ENCODE measurements around the gene MMP8. TPM values are rescaled to one million over a fixed set of nuclear protein-coding genes. Genes with fewer than 3 reads are reported as not detected.

Gene MMP8
- polyA plus RNA-seq, 3 donors: 0.14 TPM; not detected in 2

DNA sequence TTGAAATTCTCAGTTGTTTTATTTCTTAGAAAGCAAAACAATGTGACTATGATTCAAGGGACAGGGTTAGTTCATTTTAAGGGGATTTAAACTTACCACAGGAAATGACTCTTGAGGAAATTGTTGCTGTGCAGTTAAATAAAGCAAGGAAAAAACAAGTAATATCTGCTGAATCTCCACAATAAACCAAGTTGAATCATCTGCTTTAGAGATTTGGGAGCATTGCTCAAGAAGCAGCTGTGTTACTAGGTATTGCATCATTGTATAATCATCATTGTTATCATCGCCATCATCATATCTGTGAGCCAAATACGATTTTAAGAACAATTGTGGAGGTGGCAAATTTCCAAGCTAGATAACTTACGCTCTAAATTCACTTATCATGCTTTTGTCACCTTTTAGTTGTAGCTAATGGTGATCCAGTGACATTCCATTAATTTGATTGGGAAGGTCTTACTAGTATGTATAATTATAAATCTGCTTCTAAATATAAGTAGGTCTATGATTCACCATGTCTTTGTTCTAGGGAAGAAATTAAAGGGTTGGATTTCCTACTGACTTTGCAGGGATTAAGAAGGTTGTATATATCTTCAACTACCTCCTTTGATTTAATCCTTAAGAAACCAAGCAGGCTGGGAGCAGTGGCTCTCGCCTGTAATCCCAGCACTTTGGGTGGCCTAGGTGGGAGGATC is 35.7 kb upstream of the MMP8 start:
- TF ChIP-seq, protein P1, sequence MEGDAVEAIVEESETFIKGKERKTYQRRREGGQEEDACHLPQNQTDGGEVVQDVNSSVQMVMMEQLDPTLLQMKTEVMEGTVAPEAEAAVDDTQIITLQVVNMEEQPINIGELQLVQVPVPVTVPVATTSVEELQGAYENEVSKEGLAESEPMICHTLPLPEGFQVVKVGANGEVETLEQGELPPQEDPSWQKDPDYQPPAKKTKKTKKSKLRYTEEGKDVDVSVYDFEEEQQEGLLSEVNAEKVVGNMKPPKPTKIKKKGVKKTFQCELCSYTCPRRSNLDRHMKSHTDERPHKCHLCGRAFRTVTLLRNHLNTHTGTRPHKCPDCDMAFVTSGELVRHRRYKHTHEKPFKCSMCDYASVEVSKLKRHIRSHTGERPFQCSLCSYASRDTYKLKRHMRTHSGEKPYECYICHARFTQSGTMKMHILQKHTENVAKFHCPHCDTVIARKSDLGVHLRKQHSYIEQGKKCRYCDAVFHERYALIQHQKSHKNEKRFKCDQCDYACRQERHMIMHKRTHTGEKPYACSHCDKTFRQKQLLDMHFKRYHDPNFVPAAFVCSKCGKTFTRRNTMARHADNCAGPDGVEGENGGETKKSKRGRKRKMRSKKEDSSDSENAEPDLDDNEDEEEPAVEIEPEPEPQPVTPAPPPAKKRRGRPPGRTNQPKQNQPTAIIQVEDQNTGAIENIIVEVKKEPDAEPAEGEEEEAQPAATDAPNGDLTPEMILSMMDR (IDR thresholded peaks at IDR 0.05): no peak
- Histone ChIP-seq H3K4me3 (replicated peaks in 1 of 3; ENCODE audit: low read depth in 2 of 3, low read length in 3 of 3) (no peak overlapping the region), H3K27me3 (ENCODE audit: control insufficient read depth in 2 of 2, insufficient read depth in 2 of 2, low read length in 2 of 2) (peaks cover 17 to 34% of the 10 kb centered on the region in 2 donors), H3K36me3 (replicated peaks in 1 of 2; ENCODE audit: control insufficient read depth in 1 of 2, insufficient read depth in 2 of 2, low read length in 2 of 2) (no peaks in the 10 kb centered on the region), H3K79me2 (ENCODE audit: insufficient read depth, low read length) (no peaks in the 10 kb centered on the region), H2AFZ (ENCODE audit: insufficient read depth, low read depth, low read length, poor library complexity, severe bottlenecking) (no peak overlapping the region), H3K27ac (ENCODE audit: low read depth in 1 of 2, low read length in 2 of 2) (no peak overlapping the region), H3K4me1 (ENCODE audit: control insufficient read depth in 1 of 2, insufficient read depth in 2 of 2, low read length in 2 of 2) (peaks cover 10 to 23% of the 10 kb centered on the region in 2 donors), H3K9me3 (replicated peaks in 1 of 2; ENCODE audit: control insufficient read depth in 1 of 2, insufficient read depth in 1 of 2, low read length in 2 of 2) (no peaks in the 10 kb centered on the region), H4K20me1 (ENCODE audit: insufficient read depth, low read length) (no peaks in the 10 kb centered on the region), H3K4me2 (replicated peaks; ENCODE audit: extremely low read depth, low read length, poor library complexity, severe bottlenecking) (no peak overlapping the region), H3K9ac (ENCODE audit: insufficient read depth, low read length, poor library complexity, severe bottlenecking) (no peak overlapping the region)
- Mint-ChIP-seq H3K27ac (peak overlapping the region in 6 of 7 donors; percentile 61 to 90 (median 78)), H3K4me1 (peaks cover 21% of the 10 kb centered on the region), H3K27me3 (ENCODE audit: low read depth in 3 of 3) (peaks cover 35 to 44% (median 42%) of the 10 kb centered on the region in 3 donors), H3K9me3 (peaks cover 0 to 5% (median 2%) of the 10 kb centered on the region in 7 donors), H3K4me3 (peak overlapping the region in 1 of 2 donors; percentile 74), H3K36me3 (no peaks in the 10 kb centered on the region)
- peak; percentile 74 to 93 (median 83) for DNase-seq
- intact Hi-C loops (cut with micrococcal nuclease): no loop called here
- WGBS (ENCODE audit: insufficient coverage): no CpG with 5 or more reads among the region's 4 CpGs

DNA sequence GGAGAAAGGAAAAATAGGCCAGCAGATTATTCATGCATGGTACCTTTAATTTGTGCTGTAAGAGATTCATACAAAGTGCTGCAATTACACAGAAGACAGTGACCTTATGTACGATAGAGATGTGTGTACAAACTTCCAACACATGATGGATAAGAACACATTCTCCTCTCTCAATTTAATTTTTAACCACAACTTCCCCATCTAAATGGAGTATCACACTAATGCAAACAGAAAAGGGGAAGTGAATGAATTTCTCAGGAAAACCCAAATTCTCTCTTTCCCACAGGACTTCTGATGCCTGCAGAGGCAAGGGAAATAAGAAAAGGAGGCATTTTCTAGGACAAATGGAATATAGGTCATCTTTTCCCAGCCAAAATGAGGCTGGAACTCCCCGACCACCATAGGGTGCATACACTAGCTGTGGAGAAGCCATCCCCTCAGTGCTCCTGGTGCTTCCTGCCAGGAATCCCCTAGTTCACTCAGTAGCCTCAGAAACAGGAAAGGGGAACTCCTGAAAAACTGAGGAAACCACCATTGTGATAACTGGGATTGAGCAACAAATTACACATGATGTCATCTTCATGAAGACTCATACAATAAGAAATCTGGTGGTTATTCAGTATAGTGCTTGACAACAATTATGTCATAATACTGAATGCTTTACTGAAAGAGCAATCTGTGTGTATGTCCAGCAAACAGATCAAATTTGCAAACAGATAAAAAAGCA is 33.2 kb upstream of the MMP8 start:
- peaks cover 25 to 49% of the 10 kb centered on the region in 2 donors for H3K27me3 ChIP-seq (ENCODE audit: control insufficient read depth in 2 of 2, insufficient read depth in 2 of 2, low read length in 2 of 2)
- H4K20me1 ChIP-seq (ENCODE audit: insufficient read depth, low read length): no peaks in the 10 kb centered on the region
- H3K4me3 ChIP-seq (replicated peaks in 1 of 3; ENCODE audit: low read depth in 2 of 3, low read length in 3 of 3): no peak overlapping the region
- H3K27me3 Mint-ChIP-seq (ENCODE audit: low read depth in 3 of 3): peaks cover 38 to 52% (median 44%) of the 10 kb centered on the region in 3 donors
- H3K4me3 Mint-ChIP-seq: peak overlapping the region in 1 of 2 donors; percentile 64
- H3K4me2 ChIP-seq (replicated peaks; ENCODE audit: extremely low read depth, low read length, poor library complexity, severe bottlenecking): no peak overlapping the region
- H3K79me2 ChIP-seq (ENCODE audit: insufficient read depth, low read length): no peaks in the 10 kb centered on the region
- peak overlapping the region in 1 of 2 donors; percentile 57 for H3K27ac ChIP-seq (ENCODE audit: low read depth in 1 of 2, low read length in 2 of 2)
- peak; percentile 83 to 97 (median 87) for DNase-seq
- no peaks in the 10 kb centered on the region for H3K36me3 ChIP-seq (replicated peaks in 1 of 2; ENCODE audit: control insufficient read depth in 1 of 2, insufficient read depth in 2 of 2, low read length in 2 of 2)
- H3K4me1 Mint-ChIP-seq: peaks cover 21% of the 10 kb centered on the region
- no peak overlapping the region for H3K9ac ChIP-seq (ENCODE audit: insufficient read depth, low read length, poor library complexity, severe bottlenecking)
- no CpG with 5 or more reads among the region's 2 CpGs for WGBS (ENCODE audit: insufficient coverage)
- H3K9me3 ChIP-seq (replicated peaks in 1 of 2; ENCODE audit: control insufficient read depth in 1 of 2, insufficient read depth in 1 of 2, low read length in 2 of 2): no peaks in the 10 kb centered on the region
- no peak overlapping the region for H2AFZ ChIP-seq (ENCODE audit: insufficient read depth, low read depth, low read length, poor library complexity, severe bottlenecking)
- peak overlapping the region; percentile 64 to 96 (median 91) for H3K27ac Mint-ChIP-seq
- intact Hi-C loops (cut with micrococcal nuclease): no loop called here
- TF ChIP-seq, protein P1 (IDR thresholded peaks at IDR 0.05): no peak
- H3K36me3 Mint-ChIP-seq: no peaks in the 10 kb centered on the region
- H3K4me1 ChIP-seq (ENCODE audit: control insufficient read depth in 1 of 2, insufficient read depth in 2 of 2, low read length in 2 of 2): peaks cover 10 to 23% of the 10 kb centered on the region in 2 donors
- peaks cover 0 to 5% (median 2%) of the 10 kb centered on the region in 7 donors for H3K9me3 Mint-ChIP-seq
